Activated CD8-positive, alpha-beta memory T cell treated with anti-CD3 and anti-CD28 coated beads for 48 hours (primary cell): ENCODE data around the gene COQ8A.

Experiments
- DNase-seq, 3 experiments: peaks; one replicate each; pipeline ENCODE4 v3.0.0-alpha.2; 2020; ENCODE audit warnings: low read depth in 2 of 3, low spot score in 2 of 3

COQ8A gene

DNA sequence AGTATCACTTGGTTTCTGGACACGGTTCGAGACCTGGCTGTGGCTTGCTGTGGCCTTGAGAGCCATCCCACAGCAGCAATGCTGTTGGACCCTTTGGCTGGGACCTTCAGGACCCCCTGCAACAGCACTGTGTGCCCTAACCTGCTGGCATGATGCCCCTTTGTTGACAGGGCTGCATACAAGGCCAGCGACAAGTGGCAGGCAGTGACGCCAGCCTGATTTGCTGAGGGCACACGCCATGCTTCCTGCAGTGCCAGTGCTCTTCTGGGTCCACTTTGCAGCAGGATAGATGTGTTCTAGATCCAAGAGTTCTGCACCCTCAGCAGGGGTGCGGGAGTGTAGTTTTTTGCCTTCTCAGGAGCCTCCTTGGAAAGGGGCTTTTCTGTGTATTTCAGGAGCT lies 32.8 kb downstream of the COQ8A start:
- no peak for DNase-seq

DNA sequence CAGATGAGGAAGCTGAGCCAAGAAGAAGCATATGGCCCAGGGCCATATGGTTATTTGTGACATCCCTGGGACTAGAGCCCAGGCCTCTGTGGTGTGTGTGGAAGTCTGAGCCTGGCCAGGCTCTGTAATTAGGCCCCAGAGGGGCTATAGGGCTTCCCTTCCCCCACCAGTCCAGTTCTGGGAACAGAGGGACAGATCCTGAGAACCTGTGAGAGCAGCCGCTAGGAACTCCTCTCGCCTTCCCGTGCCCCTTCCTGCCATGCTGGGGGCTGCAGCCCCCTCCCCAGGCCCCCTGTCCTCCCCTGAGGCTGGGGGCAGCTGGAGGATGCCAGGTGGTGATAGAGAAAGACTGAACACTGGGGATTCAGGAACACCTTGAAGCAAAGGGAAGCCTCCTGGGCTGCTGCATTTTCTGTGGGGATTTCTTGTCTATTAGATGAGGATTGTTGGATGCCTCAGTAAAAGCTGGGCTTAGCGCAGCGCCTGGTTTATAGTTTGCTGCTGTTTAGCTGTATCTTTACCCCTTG lies 33.3 kb downstream of the COQ8A start:
- DNase-seq, result no peak

DNA sequence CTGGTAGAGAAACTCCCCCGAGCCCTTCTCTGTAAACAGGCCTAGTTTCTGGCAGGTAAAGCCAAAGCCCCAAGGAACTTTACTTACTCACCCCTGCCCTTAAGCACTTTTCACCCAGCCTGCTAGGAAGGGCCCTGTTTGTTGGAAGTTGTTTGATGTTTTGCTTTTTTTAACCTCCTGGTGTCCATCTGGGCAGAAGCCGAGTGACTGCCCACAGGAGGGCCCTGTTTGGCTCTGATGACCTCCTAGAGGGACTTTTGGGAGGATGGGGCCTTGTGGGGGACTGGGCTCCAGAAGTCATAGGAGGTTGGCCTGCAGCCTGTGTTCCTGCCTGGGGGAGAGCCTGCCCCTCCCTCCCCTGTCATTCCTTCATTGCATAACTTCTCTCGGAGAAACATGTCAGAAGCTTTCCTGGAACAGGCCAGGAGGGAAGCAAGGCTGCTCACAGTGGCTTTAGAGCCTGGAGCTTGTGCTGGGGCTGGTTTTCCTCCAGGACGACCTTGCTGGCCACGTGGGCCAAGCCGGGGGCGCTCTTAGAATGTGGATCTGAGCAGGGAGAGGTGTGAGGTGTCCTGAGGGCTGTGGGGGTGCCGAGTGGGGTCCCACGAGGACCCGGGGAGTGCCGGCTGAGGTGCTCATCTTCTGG lies 33.9 kb downstream of the COQ8A start:
- no peak for DNase-seq

DNA sequence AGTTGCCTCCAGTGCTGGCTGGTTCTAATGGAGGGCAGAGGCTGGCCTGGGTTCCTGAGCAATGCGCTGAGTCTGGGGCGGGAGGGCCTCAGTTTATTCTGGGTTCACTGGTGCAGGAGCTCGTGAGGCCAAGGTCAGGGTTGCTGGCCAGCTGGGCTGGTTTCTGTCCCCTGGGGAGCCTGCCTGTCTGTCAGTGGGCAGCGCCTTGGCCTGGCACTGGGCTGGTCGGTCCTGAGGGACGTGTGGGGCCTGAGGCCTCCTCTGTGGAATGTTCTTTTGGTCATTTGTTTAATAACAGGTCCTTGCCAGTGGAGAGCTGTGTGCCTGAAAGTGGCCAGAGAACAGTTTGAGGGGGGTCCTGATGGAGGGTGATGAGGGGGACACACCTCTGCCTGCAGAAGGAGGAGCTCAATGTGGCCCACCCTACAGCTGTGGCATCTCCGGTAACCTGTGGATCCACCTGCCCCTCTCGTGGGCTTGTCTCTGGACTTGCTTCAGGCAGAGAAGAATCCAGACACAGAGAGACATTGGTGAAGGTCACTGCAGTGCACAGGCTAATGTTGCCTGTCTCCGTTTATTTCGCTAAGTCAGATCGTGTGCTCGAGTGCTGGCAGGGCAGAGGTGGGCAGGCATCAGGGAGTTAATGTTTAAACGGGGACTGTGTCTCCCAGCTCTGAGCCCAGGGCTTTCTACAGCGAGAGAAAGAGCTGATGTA lies 34.6 kb downstream of the COQ8A start:
- no peak for DNase-seq

DNA sequence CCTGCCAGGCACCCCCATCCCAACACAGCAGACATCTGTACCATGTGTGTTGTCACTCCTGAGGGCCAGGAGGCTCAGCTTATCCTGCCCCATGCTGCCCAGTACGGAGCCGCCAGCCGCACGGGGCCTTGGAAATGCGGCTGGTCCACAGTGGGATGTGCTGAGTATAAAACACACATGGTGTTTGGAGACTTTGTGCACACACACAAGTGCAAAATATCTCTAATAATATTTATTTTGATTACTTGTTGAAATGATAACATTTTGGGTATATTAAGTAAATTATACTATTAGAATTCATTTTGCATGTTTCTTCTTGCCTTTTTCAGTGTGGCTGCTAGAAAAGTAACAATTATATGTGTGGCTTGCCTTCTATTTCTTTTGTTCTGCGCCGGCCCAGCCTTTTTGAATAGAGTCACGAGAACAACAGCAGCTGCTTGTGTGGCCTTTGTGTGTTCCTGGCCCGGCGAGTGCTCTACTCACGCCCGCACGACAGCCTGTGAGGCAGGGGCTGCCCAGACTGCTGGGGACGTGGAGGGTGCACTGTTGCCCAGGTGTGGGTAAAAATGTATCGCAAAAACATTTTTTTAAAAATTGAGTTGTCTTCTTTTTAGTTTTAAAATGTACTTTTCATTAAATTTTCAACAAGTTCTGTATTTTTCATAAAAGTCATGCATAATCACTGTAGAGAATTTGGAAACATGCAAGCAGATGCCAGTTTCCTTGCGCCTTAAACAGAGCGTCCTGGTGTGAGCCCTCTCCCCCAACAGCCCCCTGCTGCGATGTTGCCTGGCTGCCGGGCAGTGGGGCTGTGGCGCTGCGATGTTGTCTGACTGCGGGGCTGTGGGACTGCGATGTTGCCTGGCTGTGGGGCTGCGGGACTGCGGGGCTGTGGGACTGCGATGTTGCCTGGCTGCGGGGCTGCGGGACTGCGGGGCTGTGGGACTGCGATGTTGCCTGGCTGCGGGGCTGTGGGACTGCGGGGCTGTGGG lies 35.5 kb downstream of the COQ8A start:
- DNase-seq, result no peak

DNA sequence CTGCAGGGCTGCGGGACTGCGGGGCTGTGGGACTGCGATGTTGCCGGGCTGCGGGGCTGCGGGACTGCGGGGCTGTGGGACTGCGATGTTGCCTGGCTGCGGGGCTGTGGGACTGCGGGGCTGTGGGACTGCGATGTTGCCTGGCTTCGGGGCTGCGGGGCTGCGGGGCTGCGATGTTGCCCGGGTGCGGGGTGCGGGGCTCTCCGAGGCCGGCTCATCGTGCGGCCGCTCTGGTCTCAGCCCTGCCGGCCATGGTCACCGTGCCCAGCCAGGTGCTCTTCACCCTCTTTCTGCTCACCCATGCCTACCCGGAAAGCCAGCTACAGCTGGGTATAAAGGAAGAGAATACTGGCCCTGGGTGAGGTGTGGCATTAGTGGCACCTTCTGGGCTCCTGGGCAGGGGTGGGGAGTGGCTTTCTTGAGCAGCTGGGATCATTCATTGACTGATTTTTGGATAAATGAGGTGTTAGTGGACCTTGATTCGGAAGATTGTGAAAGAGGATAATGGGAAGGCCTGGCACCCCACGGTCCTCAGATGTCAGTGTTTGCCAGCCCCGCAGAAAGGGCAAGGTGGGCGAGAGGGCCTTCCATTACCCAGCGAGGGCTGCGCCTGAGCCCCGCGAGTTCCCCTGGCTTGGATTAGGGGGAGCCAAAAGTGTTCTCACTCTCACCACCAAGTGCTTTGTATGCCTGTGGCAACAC lies 36.3 kb downstream of the COQ8A start:
- DNase-seq, result no peak

GRCh38 chr1:226976978-226977642 lies 37.0 kb downstream of the COQ8A start:
- no peak for DNase-seq

DNA sequence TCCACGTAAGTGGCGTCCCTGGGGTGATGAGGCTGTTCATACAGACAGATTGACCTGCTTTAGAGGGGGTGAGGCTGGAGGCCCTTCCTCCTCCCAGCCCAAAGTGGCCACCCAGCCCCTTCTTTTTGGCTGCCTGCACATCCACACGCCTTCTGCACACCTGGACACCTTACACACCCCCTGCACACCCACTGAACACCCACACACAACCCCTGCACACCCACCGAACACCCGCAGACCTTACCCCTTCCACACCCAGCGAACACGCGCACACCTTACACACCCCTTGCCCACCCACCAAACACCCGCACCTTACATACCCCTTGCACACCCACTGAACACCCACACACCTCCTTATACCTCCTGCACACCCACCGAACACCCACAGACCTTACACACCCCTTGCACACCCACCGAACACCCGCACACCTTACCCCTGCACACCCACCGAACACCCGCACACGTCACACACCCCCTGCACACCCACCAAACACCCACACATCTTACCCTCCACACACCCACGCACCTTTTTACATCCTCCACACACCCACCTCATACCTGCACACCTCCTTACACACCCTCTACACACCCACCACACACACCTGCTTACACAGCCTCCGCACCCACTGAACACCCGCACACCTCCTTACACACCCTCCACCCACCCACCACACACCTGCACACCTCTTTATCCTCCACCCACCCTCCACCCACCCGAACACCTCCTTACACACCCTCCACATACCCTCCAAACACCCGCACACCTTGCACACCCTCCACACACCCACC lies 37.7 kb downstream of the COQ8A start:
- no peak for DNase-seq

GRCh38 chr1:226978432-226979114 lies 38.5 kb downstream of the COQ8A start:
- DNase-seq, result no peak

DNA sequence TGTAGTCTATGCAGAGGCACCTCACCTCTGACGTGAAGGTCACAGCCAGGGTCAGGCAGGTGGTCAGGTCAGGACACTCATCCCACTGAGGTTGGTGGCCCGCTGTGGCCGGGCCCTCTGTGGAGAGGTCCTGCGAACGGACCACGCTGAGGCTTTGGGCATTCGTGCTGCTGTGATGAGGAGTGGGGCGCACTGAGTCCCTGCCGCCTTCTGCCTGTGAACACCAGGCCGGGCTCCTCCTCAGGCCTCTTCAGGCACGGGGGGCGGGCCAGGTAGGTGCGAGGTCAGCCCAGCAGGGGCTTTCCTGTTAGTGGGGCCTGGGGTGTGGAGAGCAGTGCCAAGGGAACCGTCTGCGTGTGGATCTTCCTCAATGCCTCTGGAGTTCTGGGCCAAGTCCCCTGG lies 39.0 kb downstream of the COQ8A start:
- DNase-seq, result no peak

DNA sequence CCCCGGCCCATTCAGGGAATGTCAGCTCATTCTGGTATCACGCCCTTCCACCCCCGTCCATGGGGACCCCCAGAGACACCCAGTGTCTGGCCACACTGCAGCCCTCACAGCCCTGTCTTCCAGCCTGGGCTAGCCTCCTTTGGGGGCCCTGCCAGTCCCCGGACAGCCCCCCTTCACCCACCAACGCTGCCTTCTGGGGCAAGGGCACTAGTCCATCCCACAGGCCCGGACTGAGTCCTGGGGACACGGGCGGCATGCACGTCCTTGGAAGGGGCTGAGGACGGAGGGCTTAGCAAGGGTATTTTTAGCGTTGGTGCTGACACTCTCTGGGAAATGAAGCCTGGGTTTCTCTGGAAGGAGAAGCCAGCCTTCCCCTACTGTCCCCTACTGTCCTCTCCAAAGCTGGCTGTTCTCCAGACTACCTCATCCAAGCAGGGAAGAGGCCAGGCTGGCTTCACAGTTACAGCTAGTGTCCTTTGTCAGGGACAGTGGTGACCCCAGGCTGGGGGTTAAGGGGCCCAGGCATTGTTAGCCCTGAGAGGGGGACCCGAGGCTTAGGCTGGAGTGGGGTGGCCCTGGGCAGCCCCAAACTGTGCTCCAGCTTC lies 39.5 kb downstream of the COQ8A start:
- no peak for DNase-seq

- DNase-seq, result no peak
Observed at GRCh38 chr1:226980122-226980560, 40.0 kb downstream of the COQ8A start.

GRCh38 chr1:226980565-226981385 lies 40.7 kb downstream of the COQ8A start:
- DNase-seq, result no peak

DNA sequence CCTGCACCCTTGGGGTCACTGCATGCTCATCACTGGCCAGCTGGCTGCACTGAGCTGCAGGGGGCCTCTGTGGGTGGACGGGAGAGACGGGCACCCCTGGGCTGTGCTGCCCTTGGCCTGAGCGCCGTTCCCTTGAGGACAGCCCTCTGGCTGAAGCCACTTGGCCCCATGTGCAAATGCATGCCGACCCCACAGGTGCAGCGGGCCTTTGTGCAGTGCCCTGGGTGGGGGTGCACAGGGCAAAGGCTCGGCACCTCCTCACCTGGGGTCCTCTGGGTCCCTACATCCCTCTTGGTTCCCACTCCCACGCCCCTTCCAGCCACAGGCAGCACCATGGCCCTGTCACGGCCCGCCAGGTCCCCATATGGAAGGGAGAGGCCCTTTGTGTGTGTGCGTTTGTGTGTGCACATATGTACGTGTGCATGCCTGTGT lies 41.3 kb downstream of the COQ8A start:
- DNase-seq, result no peak

DNA sequence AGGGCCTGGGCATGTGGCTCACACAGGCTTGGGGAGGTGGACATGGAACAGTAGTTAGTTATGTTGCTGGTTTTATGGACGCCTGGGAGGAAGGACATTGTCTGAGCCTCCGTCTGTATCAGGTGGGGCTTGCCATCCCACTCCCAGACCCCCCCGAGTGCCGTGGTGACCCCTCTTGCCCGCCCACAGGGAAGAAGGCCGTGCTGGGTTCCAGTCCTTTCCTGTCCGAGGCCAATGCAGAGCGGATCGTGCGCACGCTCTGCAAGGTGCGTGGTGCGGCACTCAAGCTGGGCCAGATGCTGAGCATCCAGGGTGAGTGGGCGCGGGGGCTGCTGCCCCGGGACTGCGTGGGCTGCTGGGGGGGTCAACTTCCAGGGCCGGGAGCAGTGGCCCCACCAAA lies 41.7 kb downstream of the COQ8A start:
- DNase-seq, result no peak

DNA sequence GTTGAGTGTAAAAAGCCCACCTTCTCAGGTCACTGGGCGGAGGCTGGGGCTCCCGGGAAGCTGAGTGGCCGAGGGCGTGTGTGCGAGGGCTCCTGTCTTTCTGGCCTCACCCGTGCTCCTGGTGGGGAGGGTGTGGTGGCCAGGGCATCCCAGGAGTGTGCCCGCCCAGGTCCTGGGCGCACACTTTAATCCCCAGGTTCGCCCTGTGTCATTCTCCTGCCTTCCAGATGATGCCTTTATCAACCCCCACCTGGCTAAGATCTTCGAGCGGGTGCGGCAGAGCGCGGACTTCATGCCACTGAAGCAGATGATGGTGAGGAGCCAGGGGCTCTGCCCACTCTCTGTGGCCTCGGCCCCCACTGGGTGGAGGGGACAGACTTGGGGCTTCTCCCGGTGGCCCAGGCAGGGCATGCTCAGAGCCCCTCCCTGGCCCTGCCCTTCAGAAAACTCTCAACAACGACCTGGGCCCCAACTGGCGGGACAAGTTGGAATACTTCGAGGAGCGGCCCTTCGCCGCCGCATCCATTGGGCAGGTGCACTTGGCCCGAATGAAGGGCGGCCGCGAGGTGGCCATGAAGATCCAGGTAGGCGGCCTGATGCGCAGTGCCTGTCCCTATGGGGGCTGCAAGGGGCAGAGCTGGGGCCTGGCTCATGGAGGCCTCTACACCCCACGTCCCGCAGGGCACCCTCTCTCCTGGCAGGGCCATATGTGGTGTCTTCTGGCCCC lies 42.5 kb downstream of the COQ8A start:
- no peak for DNase-seq
